Esophagus (tissue), 2 donors: ENCODE results near the gene MCTP2. TPM values are rescaled to one million over a fixed set of nuclear protein-coding genes. Genes with fewer than 3 reads are reported as not detected.
A peak's percentile ranks its signal among the peaks of the same experiment; 100 is the strongest.

Experiments
- H3K27ac ChIP-seq, 2 donors: one replicate each; pipeline ENCODE4 v1.5.1; 2013; ENCODE audit warnings: low read depth in 2 of 2, mild to moderate bottlenecking in 2 of 2, inconsistent platforms in 1 of 2, low read length in 1 of 2, moderate library complexity in 1 of 2
- H3K27me3 ChIP-seq, 2 donors: one replicate each; pipeline ENCODE4 v1.6.1; 2013; ENCODE audit warnings: low read length in 2 of 2, control low read depth in 1 of 2, mild to moderate bottlenecking in 1 of 2; ENCODE audit not compliant: insufficient read depth in 2 of 2, control insufficient read depth in 1 of 2
- H3K36me3 ChIP-seq, 2 donors: one replicate each; pipeline ENCODE4 v1.6.1; 2013; ENCODE audit warnings: low read length in 1 of 2; ENCODE audit not compliant: control insufficient read depth in 2 of 2, insufficient read depth in 2 of 2
- H3K4me1 ChIP-seq, 2 donors: one replicate each; pipeline ENCODE4 v1.6.1; 2013; ENCODE audit warnings: low read length in 1 of 2; ENCODE audit not compliant: control insufficient read depth in 2 of 2, insufficient read depth in 2 of 2
- H3K4me3 ChIP-seq, 2 donors: one replicate each; pipeline ENCODE4 v1.5.1; 2013; ENCODE audit warnings: low read length in 2 of 2, mild to moderate bottlenecking in 2 of 2, low read depth in 1 of 2, moderate library complexity in 1 of 2
- H3K9me3 ChIP-seq, 2 donors: one replicate each; pipeline ENCODE4 v1.6.1; 2013; ENCODE audit warnings: mild to moderate bottlenecking in 2 of 2, low read depth in 1 of 2, low read length in 1 of 2, moderate library complexity in 1 of 2; ENCODE audit not compliant: control insufficient read depth in 2 of 2, insufficient read depth in 1 of 2
- WGBS, 2 donors: extraction: QIAGEN DNeasy Blood & Tissue Kit; methylation state at CpG; one replicate each; pipeline ENCODE4 v1.1.7; 2013; 5-methylcytosine and 5-hydroxymethylcytosine counted together
- polyA plus RNA-seq, 2 donors: library from polyadenylated mRNA; stranded (reverse); fragments of 200-250 nt; gene quantifications; one replicate each; pipeline ENCODE4 v1.2.3, GENCODE V29; 2013
- donor health status: healthy with polysubstance abuse.
- donor health status: Bipolar disorder and iron deficiency.

MCTP2 gene
- polyA plus RNA-seq, 2 donors: 2.4 to 2.5 TPM

- Histone ChIP-seq H3K27ac (no peak overlapping the region), H3K4me3 (no peak overlapping the region), H3K27me3 (no peaks in the 10 kb centered on the region), H3K9me3 (no peaks in the 10 kb centered on the region), H3K4me1 (peaks cover 0 to 5% of the 10 kb centered on the region in 2 donors), H3K36me3 (no peaks in the 10 kb centered on the region)
- 44 to 51% methylated on average over 3 of the region's 3 CpGs for WGBS, 2 donors
Measured at GRCh38 chr15:94233441-94233840, 2.1 kb downstream of the MCTP2 start.

- Histone ChIP-seq H3K4me1 (peaks cover 0 to 5% of the 10 kb centered on the region in 2 donors), H3K27ac (peak overlapping the region in 1 of 2 donors; percentile 27), H3K9me3 (no peaks in the 10 kb centered on the region), H3K27me3 (no peaks in the 10 kb centered on the region), H3K4me3 (no peak overlapping the region), H3K36me3 (no peaks in the 10 kb centered on the region)
- WGBS, 2 donors: 38 to 39% methylated on average over 3 of the region's 3 CpGs
Measured at GRCh38 chr15:94234300-94234699, 2.9 kb downstream of the MCTP2 start.

GRCh38 chr15:94235041-94235440 is 3.7 kb downstream of the MCTP2 start:
- H3K27ac ChIP-seq: no peak overlapping the region
- H3K4me1 ChIP-seq: peaks cover 0 to 5% of the 10 kb centered on the region in 2 donors
- H3K27me3 ChIP-seq: no peaks in the 10 kb centered on the region
- WGBS, 2 donors: 94 to 97% methylated on average over 14 of the region's 14 CpGs
- no peak overlapping the region for H3K4me3 ChIP-seq
- no peaks in the 10 kb centered on the region for H3K36me3 ChIP-seq
- no peaks in the 10 kb centered on the region for H3K9me3 ChIP-seq

GRCh38 chr15:94235646-94236045 is 4.3 kb downstream of the MCTP2 start:
- Histone ChIP-seq H3K4me3 (no peak overlapping the region), H3K36me3 (no peaks in the 10 kb centered on the region), H3K27me3 (no peaks in the 10 kb centered on the region), H3K27ac (no peak overlapping the region), H3K4me1 (peaks cover 0 to 5% of the 10 kb centered on the region in 2 donors), H3K9me3 (no peaks in the 10 kb centered on the region)
- 66 to 72% methylated on average over 6 of the region's 6 CpGs for WGBS, 2 donors

GRCh38 chr15:94236608-94237007 is 5.2 kb downstream of the MCTP2 start:
- WGBS, 2 donors: 70 to 81% methylated on average over 4 of the region's 4 CpGs
- H3K27ac ChIP-seq: no peak overlapping the region
- H3K4me3 ChIP-seq: no peak overlapping the region
- H3K4me1 ChIP-seq: peaks cover 0 to 5% of the 10 kb centered on the region in 2 donors
- no peaks in the 10 kb centered on the region for H3K27me3 ChIP-seq
- H3K9me3 ChIP-seq: no peaks in the 10 kb centered on the region
- H3K36me3 ChIP-seq: no peaks in the 10 kb centered on the region

GRCh38 chr15:94237903-94238302 is 6.5 kb downstream of the MCTP2 start:
- H3K27ac ChIP-seq: no peak overlapping the region
- H3K4me3 ChIP-seq: no peak overlapping the region
- no peaks in the 10 kb centered on the region for H3K9me3 ChIP-seq
- peaks cover 0 to 5% of the 10 kb centered on the region in 2 donors for H3K4me1 ChIP-seq
- H3K36me3 ChIP-seq: no peaks in the 10 kb centered on the region
- 82% methylated on average over 8 of the region's 8 CpGs for WGBS, 2 donors
- no peaks in the 10 kb centered on the region for H3K27me3 ChIP-seq

GRCh38 chr15:94238539-94239118 is 7.3 kb downstream of the MCTP2 start:
- WGBS, 2 donors: 66 to 73% methylated on average over 4 of the region's 4 CpGs
- H3K36me3 ChIP-seq: no peaks in the 10 kb centered on the region
- H3K4me3 ChIP-seq: no peak overlapping the region
- no peaks in the 10 kb centered on the region for H3K27me3 ChIP-seq
- peaks cover 0 to 5% of the 10 kb centered on the region in 2 donors for H3K4me1 ChIP-seq
- H3K27ac ChIP-seq: no peak overlapping the region
- no peaks in the 10 kb centered on the region for H3K9me3 ChIP-seq

- Histone ChIP-seq H3K36me3 (no peaks in the 10 kb centered on the region), H3K4me3 (no peak overlapping the region), H3K27ac (no peak overlapping the region), H3K9me3 (no peaks in the 10 kb centered on the region), H3K4me1 (peaks cover 0 to 5% of the 10 kb centered on the region in 2 donors), H3K27me3 (no peaks in the 10 kb centered on the region)
- WGBS, 2 donors: 29 to 30% methylated on average over 2 of the region's 2 CpGs
Measured at GRCh38 chr15:94239474-94239873, 8.1 kb downstream of the MCTP2 start.

- Histone ChIP-seq H3K4me1 (peaks cover 0 to 5% of the 10 kb centered on the region in 2 donors), H3K36me3 (no peaks in the 10 kb centered on the region), H3K4me3 (no peak overlapping the region), H3K27me3 (no peaks in the 10 kb centered on the region), H3K27ac (no peak overlapping the region), H3K9me3 (no peaks in the 10 kb centered on the region)
- whole genome bisulfite sequencing, 2 donors: 50 to 68% methylated on average over 2 of the region's 2 CpGs
Measured at GRCh38 chr15:94240480-94240879, 9.1 kb downstream of the MCTP2 start.

GRCh38 chr15:94242257-94242656 is 10.9 kb downstream of the MCTP2 start:
- Histone ChIP-seq H3K27ac (no peak overlapping the region), H3K4me1 (no peaks in the 10 kb centered on the region)
- 92 to 98% methylated on average over 2 of the region's 2 CpGs for WGBS, 2 donors

More at GRCh38 chr15:94242257-94242656, 10.9 kb downstream of the MCTP2 start:
- Histone ChIP-seq H3K4me3 (no peak overlapping the region), H3K9me3 (no peaks in the 10 kb centered on the region), H3K36me3 (no peaks in the 10 kb centered on the region), H3K27me3 (no peaks in the 10 kb centered on the region)
